Measurements from ENCODE around the gene ADSS1.

DNA sequence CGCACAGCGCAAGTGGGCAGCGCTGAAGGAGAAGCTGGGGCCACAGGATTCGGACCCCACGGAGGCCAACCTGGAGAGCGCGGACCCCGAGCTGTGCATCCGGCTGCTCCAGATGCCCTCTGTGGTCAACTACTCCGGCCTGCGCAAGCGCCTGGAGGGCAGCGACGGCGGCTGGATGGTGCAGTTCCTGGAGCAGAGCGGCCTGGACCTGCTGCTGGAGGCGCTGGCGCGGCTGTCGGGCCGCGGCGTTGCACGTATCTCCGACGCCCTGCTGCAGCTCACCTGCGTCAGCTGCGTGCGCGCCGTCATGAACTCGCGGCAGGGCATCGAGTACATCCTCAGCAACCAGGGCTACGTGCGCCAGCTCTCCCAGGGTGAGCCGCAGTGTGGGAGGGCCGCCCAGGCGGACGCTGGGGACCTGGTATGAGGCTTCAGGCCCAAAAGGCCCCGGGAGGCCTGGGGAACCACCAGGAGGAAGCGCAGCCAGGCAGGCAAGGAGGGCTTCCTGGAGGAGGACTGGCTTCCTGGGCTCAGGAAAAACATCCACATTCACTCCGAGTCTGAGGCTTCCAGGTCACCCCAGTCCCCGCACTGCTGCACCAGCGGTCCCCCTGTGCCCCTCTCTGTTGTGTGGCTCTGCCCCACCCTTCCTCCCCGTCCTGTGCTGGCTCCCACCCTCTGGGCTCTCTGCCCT lies 22.5 kb upstream of the ADSS1 start:
- TF ChIP-seq SPI1 (IDR thresholded peaks at IDR 0.05; ENCODE audit: low read depth, low read length) (no peak), POLR2A (IDR thresholded peaks at IDR 0.05; ENCODE audit: low read depth, low read length) (no peak), POLR2AphosphoS5 (IDR thresholded peaks at IDR 0.05; ENCODE audit: low read depth, low read length) (no peak)
